Kidney capillary endothelial cell (primary cell): ENCODE measurements around the gene OSCP1.

ENCODE experiments used
- DNase-seq: peaks from one replicate; pipeline ENCODE4 v3.0.0-alpha.2; 2018; ENCODE audit warnings: low spot score

Gene OSCP1

DNA sequence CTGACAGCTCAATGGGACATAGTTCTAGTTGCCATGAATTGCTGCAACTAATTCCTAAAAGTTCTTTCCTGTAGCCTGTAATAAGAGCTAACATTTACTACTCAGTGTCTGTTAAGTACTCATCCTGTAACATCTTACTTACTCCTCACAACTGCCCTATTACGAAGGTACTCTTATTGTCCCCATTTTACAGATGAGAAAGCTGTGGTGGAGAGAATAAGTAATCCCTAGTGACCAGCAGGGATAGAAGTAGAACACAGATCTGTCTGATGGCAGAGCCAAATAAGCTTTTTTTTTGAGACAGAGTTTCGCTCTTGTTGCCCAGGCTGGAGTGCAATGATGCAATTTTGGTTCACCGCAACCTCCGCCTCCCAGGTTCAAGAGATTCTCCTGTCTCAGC is 67.6 kb downstream of the OSCP1 start:
- DNase-seq = no peak

DNA sequence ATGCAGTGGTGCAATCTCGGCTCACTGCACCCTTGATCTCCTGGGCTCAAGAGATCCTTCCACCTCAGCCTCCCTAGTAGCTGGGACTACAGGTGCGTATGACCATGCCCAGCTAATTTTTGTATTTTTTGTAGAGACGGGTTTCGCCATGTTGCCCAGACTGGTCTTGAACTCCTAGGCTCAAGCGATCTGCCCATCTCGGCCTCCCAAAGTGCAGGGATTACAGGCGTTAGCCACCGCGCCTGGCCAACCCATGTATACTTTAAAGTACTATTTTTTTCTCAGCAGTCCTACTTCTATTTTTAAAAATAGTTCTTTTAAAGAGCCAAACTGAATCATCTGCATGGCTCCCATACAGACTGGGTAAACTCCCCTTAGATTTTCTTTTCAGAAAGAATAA is 68.0 kb downstream of the OSCP1 start:
- no peak for DNase-seq

DNA sequence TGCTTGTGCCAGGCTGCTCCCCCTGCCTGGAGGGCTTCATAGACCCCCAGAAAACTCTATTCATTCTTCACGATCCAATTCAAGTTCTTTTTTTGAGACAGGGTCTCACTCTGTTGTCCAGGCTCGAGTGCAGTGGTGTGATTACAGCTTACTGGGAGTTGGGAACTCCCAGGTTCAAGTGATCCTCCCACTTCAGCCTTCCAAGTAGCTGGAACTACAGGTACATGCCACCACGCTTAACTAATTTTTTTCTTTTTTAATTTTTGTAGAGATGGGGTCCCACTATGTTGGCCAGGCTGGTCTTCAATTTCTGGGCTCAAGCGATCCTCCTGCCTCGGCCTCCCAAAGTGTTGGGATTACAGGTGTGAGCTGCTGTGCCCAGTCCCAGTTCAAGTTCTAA is 68.8 kb downstream of the OSCP1 start:
- DNase-seq = no peak

DNA sequence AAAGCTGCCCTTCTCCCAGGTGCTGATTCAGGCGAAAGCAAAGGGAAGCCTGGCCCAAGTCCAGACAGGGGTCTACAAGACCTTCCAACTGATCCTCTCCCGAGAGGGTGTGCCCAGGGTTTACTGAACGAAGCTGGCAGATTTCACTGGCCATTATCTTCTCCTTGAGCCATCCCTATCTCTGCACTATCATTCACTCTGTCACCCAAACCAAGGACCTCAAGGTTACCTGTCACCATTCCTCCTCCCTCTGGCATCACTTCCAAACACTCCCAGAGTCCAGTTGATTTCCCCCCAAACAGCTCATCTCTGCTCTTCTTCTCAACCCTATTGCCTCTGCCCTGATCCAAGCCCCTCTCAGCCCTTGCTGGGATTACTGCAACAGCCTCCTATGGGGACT is 69.5 kb downstream of the OSCP1 start:
- no peak for DNase-seq

DNA sequence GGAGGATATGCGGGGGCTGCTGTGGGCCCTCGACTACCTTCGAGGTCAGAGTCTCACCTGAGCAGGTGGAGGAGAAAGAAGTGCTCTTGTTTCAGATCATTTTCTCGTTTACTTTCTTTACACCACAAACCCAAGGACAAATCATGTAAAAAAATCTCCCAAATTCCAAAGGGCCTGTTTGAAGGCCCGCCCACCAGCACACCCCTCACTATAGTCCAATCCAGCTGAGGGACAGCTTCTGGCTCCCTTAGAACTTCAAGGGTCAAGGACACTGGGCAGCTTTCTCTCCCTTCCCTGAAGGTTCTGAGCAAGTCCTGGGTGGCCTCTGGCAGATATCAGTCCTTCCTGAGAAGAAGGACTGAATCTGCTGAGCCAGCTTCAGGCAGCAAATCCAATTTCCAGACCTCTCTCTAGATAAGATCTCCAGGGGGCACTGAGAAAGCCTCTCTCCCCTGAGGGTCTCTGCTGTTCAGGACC is 70.1 kb downstream of the OSCP1 start:
- no peak for DNase-seq

DNA sequence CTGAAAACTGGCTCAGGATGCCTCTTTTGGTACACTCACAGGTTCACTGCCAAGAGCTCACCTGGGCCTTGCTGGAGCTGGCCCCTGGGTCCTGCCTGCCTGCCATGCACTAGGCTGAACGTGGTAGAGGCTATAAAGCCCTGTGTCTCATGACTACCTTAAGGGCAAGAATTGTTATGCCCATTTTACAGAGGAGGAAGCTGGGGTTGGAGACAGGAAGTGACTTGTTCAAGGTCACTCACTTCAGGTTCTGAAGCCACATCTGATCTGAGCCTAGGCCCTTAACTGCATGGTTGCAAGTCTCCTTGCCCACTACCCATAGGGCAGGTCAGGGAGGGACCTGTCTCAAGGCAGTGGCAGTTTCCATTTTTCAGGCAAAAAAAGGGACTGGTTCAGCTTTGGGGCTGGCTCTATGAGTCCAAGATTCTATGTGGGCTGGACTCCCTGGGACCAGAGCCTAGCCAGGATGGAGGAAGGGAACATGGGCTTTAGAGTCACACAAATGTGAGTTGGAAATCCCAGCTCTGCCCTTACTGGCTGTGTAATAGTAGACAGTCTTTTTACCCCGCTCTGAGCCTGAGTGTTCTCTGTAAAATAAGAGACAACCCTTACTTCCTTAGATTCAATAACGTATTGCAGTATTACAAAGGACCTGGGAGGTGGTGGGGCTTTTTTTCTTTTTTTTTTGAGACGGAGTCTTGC is 72.3 kb downstream of the OSCP1 start:
- DNase-seq = no peak

DNA sequence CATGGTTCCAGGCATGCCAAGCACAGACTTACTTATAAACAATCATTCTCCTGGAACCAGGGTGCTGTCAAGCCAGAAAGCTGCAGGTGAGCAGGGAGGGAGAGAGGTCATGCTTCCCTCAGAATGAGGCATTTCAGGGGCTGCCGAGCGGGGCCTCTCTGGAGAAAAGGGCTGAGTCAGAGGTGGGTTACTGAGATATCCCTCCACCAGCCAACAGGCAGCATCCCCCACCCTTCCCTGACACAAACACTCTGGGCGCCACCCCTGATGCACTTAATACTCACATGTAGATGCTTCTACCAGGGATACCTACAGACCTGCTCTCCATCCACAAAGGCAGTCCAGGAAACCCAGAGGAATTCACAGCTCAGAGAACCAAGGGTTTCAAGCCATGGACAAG is 77.6 kb downstream of the OSCP1 start:
- no peak for DNase-seq

DNA sequence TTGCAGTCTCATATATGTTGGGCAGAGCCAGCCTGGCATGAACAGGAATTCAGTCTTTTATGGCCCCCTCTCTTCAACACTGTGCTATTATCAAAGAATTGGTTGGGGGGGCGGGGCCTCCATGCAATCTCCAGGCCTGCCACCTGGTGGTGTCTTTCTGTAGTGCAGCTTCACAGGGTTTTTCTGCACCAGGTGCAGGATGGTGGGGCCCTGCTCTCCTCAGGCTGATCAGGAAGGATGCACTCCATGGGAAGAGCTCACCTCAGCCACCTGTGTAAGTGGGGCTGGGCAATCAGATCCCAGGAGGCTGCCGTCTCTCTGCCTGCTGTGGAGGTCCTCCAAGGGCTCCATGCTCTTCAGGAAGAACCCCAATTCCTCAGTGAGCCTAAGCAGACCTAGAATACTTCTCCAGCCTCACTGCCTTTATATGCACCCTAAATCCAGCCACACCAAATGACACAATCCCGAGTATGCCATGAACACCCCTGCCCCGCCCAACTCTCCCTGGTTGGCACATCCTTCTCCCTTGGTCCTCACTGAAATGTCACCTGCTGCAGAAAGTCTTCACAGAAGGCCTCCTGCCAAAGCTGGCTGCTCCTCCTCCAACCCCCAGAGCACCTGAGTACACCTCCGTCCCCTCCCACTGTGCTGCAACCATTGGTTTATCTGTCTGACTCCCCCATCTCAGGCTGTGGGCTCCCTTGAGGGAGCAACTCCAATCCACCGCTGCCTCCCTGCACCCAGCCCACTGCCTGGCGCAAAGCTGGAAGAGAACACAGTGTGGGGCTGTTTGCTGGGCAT is 81.0 kb downstream of the OSCP1 start:
- DNase-seq = peak; percentile 65
